Large intestine (tissue), 3 donors: ENCODE data around the gene DAP. TPM values are rescaled to one million over a fixed set of nuclear protein-coding genes. Genes with fewer than 3 reads are reported as not detected.

ENCODE experiments used
- DNase-seq, 2 donors: peaks; one replicate each; pipeline versions ENCODE4 v3.0.0 to v3.0.0-alpha.2; 2013
- H3K27ac ChIP-seq: one replicate; pipeline ENCODE4 v1.5.1; 2013; ENCODE audit warnings: low read length
- H3K27me3 ChIP-seq: 2 replicates; pipeline ENCODE4 v1.6.1; 2013; ENCODE audit warnings: low read length; ENCODE audit not compliant: control insufficient read depth, insufficient read depth
- H3K36me3 ChIP-seq: 2 replicates; pipeline ENCODE4 v1.6.1; 2013; ENCODE audit warnings: low read length; ENCODE audit not compliant: control insufficient read depth, insufficient read depth
- H3K4me1 ChIP-seq: one replicate; pipeline ENCODE4 v1.6.1; 2013; ENCODE audit warnings: low read length; ENCODE audit not compliant: control insufficient read depth, insufficient read depth
- H3K4me3 ChIP-seq: one replicate; pipeline ENCODE4 v1.5.1; 2013; ENCODE audit warnings: low read length
- H3K9me3 ChIP-seq: one replicate; pipeline ENCODE4 v1.6.1; 2013; ENCODE audit warnings: mild to moderate bottlenecking, low read depth, low read length, moderate library complexity; ENCODE audit not compliant: control insufficient read depth
- WGBS: methylation state at CpG from one replicate; pipeline ENCODE4 v1.1.5; 2013; ENCODE audit warnings: low lambda C conversion rate; ENCODE audit not compliant: insufficient coverage; 5-methylcytosine and 5-hydroxymethylcytosine counted together
- polyA plus RNA-seq: library from polyadenylated mRNA; unstranded; fragments of 120-200 nt; gene quantifications from one replicate; pipeline ENCODE4 v1.2.1, GENCODE V29; 2013

The DAP gene
- polyA plus RNA-seq, 1 donor: 77.1 TPM

- Histone ChIP-seq H3K27ac (no peak overlapping the region), H3K36me3 (peaks cover 23% of the 10 kb centered on the region), H3K4me3 (no peak overlapping the region), H3K9me3 (no peaks in the 10 kb centered on the region), H3K27me3 (no peaks in the 10 kb centered on the region), H3K4me1 (no peaks in the 10 kb centered on the region)
- WGBS: 100% methylated on average over 3 of the region's 14 CpGs
- no peak for DNase-seq
These were observed 70.3 kb downstream of the DAP start for GRCh38 chr5:10690460-10691440.

GRCh38 chr5:10689391-10690081 lies 71.5 kb downstream of the DAP start:
- H3K9me3 ChIP-seq: no peaks in the 10 kb centered on the region
- no peaks in the 10 kb centered on the region for H3K4me1 ChIP-seq
- peaks cover 27% of the 10 kb centered on the region for H3K36me3 ChIP-seq
- H3K27me3 ChIP-seq: no peaks in the 10 kb centered on the region
- DNase-seq: no peak
- no peak overlapping the region for H3K27ac ChIP-seq
- WGBS: no CpG with 5 or more reads among the region's 11 CpGs
- H3K4me3 ChIP-seq: no peak overlapping the region

- Histone ChIP-seq H3K27me3 (no peaks in the 10 kb centered on the region), H3K9me3 (no peaks in the 10 kb centered on the region), H3K4me1 (no peaks in the 10 kb centered on the region), H3K4me3 (no peak overlapping the region), H3K27ac (no peak overlapping the region), H3K36me3 (peaks cover 26% of the 10 kb centered on the region)
- DNase-seq: no peak
- no CpG with 5 or more reads among the region's 13 CpGs for WGBS
These were observed 72.3 kb downstream of the DAP start for GRCh38 chr5:10688651-10689171.

- H3K36me3 ChIP-seq: peaks cover 43% of the 10 kb centered on the region
- H3K27ac ChIP-seq: no peak overlapping the region
- no peaks in the 10 kb centered on the region for H3K27me3 ChIP-seq
- no peaks in the 10 kb centered on the region for H3K4me1 ChIP-seq
- DNase-seq: no peak
- H3K9me3 ChIP-seq: no peaks in the 10 kb centered on the region
- H3K4me3 ChIP-seq: no peak overlapping the region
- WGBS: 100% methylated on average over 1 of the region's 2 CpGs
These were observed 74.1 kb downstream of the DAP start for GRCh38 chr5:10686890-10687289.

- Histone ChIP-seq H3K27me3 (no peaks in the 10 kb centered on the region), H3K4me1 (no peaks in the 10 kb centered on the region), H3K27ac (no peak overlapping the region), H3K9me3 (no peaks in the 10 kb centered on the region), H3K36me3 (peaks cover 59% of the 10 kb centered on the region), H3K4me3 (no peak overlapping the region)
- no peak for DNase-seq
- no CpG with 5 or more reads among the region's 6 CpGs for WGBS
These were observed 75.9 kb downstream of the DAP start for GRCh38 chr5:10685115-10685521.

- Histone ChIP-seq H3K4me1 (no peaks in the 10 kb centered on the region), H3K4me3 (no peak overlapping the region)
- WGBS: 100% methylated on average over 1 of the region's 11 CpGs
These were observed 76.5 kb downstream of the DAP start for GRCh38 chr5:10684303-10685086.

GRCh38 chr5:10682801-10683525 lies 78.1 kb downstream of the DAP start:
- Histone ChIP-seq H3K4me3 (no peak overlapping the region), H3K27me3 (no peaks in the 10 kb centered on the region), H3K4me1 (no peaks in the 10 kb centered on the region), H3K27ac (no peak overlapping the region), H3K9me3 (no peaks in the 10 kb centered on the region), H3K36me3 (peaks cover 61% of the 10 kb centered on the region)
- WGBS: no CpG with 5 or more reads among the region's 16 CpGs
- DNase-seq: no peak

More at GRCh38 chr5:10684303-10685086, 76.5 kb downstream of the DAP start:
- Histone ChIP-seq H3K27ac (no peak overlapping the region), H3K9me3 (no peaks in the 10 kb centered on the region), H3K27me3 (no peaks in the 10 kb centered on the region), H3K36me3 (peaks cover 60% of the 10 kb centered on the region)
- no peak for DNase-seq

- no peak overlapping the region for H3K27ac ChIP-seq
- no peaks in the 10 kb centered on the region for H3K27me3 ChIP-seq
- H3K36me3 ChIP-seq: peaks cover 66% of the 10 kb centered on the region
- no peaks in the 10 kb centered on the region for H3K4me1 ChIP-seq
- no peaks in the 10 kb centered on the region for H3K9me3 ChIP-seq
- H3K4me3 ChIP-seq: no peak overlapping the region
- no peak for DNase-seq
- WGBS: no CpG with 5 or more reads among the region's 22 CpGs
These were observed 79.0 kb downstream of the DAP start for GRCh38 chr5:10681731-10682679.
